NOMO-1 treated with DMSO at 0.1 percent for 48 hours (cell line): ENCODE measurements around the gene PRR20G.
"Not testable (repeated sequence)": the region's sequence is repeated elsewhere in the genome, so short reads cannot be mapped to it uniquely, and the experiment has no call there.

Experiments used
- DNase-seq: peaks from one replicate; lab custom pipeline; 2025; ENCODE audit not compliant: unreplicated experiment; lab: John Stamatoyannopoulos, UW

PRR20G gene

GRCh38 chr3:127304121-127304744 lies 16.4 kb upstream of the PRR20G start:
- DNase-seq: no peak

- DNase-seq: peak; percentile 48
These were observed 11.4 kb upstream of the PRR20G start for GRCh38 chr3:127299276-127299675.

DNA sequence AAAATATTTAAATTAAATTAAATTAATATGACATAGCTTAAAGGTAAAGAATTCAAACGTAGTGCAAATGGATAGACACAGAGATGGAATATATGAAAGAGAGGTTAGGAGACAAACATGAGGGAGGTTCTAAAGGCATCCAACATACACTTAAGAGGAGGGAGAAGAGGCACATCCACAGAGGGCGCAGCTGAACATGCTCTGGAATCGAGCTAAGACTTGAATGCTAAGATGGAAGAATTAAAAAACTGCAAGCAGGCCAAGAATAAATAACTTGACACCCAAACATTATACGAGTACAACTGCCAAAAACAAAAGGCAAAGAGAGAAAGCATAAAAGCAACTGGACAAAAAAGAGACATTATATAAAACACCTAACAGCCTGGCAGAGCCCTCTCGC lies 9.1 kb upstream of the PRR20G start:
- no peak for DNase-seq

GRCh38 chr3:127296166-127296565 lies 8.3 kb upstream of the PRR20G start:
- no peak for DNase-seq

DNA sequence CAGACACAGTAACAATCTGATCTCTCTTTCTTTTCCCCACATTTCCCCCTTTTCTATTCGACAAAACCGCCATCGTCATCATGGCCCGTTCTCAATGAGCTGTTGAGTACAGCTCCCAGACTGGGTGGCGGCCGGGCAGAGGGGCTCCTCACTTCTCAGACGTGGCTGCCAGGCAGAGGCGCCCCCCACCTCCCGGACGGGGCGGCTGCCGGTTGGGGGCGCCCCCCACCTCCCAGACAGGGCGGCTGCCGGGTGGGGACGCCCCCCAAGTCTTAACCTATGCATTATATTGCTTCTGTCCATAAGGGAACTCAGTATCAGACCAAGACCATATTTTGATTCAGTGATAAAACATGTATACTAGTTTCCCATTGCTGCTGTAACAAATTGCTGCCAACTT lies 5.8 kb upstream of the PRR20G start:
- not testable (repeated sequence) for DNase-seq

DNA sequence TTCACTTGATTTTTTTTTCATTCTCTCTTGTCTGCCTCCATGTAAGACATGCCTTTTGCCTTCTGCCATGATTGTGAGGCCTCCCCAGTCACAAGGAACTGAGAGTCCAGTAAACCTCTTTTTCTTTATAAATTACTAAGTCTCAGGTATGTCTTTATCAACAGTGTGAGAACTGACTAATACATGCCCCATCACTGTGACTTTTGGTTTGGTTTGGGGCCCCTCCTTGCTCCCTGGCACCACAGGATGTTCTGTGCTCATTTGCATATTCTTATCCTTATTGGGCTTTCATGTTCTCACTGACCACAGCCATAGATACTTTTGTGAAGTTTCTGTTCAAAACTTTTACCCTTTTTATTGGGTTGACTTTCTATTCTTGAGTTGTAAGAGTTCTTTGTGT lies 3.8 kb upstream of the PRR20G start:
- DNase-seq: no peak

DNA sequence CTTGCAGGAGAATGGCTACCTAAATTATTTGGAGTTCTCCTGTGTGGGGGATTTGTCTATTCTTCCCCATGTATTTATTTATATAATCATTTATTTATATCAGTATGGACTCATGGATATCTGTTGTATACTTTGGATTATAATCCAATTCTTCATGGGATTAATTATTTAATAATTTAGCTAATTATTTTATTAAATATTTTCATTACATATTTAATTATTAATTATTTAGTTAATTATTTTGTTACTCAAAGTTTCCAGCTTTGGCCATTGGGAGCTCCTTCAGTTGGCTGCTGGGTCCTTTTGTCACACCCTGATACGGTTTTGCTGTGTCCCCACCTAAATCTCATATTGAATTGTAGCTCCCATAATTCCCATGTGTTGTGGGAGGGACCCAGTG lies 3.3 kb upstream of the PRR20G start:
- DNase-seq: no peak

- DNase-seq: no peak
These were observed 2.1 kb upstream of the PRR20G start for GRCh38 chr3:127289706-127290575.

DNA sequence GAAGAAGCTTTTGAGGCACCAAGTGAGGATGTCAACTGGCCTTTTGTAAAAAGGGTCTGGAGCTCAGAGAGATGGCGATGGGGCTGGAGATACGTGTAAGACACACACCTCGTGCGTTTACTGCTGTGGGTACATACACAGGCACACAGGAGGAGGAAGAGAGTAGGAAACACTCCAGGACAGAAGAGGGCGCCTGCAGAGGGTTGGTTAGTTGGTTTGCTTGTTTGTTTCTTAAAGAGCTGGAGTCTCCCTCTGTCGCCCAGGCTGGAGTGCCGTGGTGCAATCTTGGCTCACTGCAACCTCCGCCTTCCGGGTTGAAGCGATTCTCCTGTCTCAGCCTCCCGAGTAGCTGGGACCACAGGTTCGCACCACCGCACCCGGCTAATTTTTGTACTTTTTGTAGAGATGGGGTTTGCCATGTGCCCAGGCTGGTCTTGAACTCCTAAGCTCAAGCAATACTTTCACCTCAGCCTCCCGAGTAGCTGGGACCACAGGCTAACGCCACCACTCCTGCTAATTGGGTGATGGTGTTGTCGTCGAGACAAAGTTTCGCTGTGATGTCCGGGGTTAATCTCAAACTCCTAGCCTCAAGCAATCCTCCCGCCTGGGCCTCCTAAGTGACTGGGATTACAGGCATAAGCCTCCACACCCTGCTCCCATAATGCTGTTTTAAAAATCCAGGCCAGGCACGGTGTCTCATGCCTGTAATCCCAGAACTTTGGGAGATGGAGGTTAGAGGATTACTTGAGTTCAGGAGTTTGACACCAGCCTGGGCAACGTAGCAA lies 1.3 kb upstream of the PRR20G start:
- peak; percentile 47 for DNase-seq

GRCh38 chr3:127288343-127288742 lies 497 bp upstream of the PRR20G start:
- DNase-seq: no peak

DNA sequence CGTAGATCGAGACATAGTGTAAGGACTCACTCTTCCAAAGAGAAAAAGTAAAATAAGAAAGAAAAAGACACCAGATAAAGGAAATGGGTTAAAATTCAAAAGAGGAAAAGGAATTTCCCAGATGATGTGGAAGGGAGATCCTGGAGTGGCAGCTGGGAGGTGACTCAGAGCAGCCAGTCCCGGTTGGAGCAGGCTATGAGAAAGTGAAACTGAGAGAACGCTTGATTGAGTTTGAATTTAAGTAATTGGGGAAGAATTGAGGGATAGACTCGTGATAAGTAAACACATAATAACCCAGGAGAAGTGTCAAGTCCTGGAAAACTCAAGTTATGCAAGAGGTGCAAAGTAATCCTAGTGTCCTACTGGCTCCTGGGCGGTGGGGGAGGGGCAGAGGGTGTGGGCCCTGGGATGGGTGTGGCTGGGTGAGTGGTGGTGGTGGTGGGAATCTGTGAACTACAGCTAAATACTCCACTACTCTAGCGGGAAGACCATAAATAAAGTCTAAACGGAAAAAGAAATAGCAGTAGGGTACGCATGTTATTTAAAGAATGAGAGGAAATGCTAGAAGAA lies 1.2 kb downstream of the PRR20G start:
- no peak for DNase-seq

DNA sequence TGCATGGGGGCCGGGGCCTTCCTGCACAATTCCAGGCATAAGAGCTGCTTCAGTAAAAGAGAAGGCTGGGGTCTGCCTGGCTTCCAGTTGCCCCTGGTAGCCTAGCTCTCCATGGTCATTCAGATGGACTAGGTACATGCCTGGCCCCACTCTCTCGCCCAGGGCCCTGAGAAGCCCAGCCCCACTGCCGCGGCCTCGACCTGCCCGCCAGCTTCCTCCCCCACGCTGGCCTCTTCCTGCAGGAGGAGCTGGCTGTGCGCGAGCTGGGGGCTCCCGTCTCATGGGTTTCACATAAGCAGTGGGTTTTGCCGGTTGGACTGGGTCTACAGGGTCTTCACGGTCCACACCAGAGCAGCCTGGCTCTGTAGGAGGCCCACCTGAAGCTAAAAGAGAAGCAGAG lies 3.6 kb downstream of the PRR20G start:
- DNase-seq: no peak

- DNase-seq: no peak
These were observed 10.3 kb downstream of the PRR20G start for GRCh38 chr3:127277561-127277960.

GRCh38 chr3:127276995-127277394 lies 10.9 kb downstream of the PRR20G start:
- DNase-seq: no peak

DNA sequence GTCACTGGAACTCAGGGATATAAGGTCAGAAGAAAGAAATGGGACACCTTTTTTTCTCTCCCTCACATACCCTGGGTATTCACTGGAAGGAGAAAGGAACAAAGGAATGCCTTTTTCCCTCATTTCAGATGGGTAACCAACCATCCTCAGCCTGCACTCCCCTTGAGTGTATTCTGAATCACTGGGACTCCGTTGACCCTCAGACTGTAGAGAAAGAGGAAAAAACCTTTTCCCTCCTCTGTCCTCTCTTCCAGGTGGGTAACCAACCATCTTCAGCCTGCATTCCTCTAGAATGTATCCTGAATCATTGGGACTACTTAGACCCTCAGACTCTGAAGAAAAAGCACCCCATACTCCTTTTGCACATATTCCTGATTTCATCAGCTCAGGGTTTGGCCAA lies 11.4 kb downstream of the PRR20G start:
- no peak for DNase-seq

GRCh38 chr3:127275287-127275781 lies 12.5 kb downstream of the PRR20G start:
- DNase-seq: no peak

DNA sequence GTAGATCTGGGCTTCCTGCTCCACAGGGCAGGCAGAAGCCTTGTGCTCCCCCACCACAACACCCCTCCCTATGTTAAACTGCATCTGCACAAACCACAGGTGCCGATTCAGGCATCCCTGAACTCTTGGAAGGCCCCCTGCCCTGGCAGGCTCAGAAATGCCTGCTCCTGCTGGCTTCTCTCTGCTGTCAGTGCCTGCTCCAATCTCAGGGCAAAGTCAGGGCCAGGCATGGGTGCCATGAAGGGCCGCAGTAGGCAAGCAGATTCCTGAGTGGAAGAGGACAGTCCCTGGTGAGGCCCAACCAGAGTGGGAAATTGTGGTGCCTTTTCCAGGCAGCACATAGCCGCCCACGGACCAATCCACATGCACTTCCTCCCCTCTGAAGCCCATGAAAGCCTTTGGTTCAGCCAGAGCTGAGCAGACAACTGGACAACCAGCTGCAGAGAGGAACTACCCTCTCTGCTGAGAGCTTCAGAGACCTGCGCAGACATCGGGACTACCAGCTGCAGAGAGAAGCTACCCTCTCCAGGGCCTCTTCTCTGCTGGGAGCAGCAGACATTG lies 13.6 kb downstream of the PRR20G start:
- no peak for DNase-seq

- no peak for DNase-seq
These were observed 14.6 kb downstream of the PRR20G start for GRCh38 chr3:127273206-127273605.

- DNase-seq: no peak
These were observed 21.7 kb downstream of the PRR20G start for GRCh38 chr3:127266186-127266585.

GRCh38 chr3:127265581-127265981 lies 22.3 kb downstream of the PRR20G start:
- no peak for DNase-seq
